Thoracic aorta (tissue), 2 donors: ENCODE data around the gene SH2B2. TPM values are rescaled to one million over a fixed set of nuclear protein-coding genes. Genes with fewer than 3 reads are reported as not detected.
"Not testable (repeated sequence)": the region's sequence is repeated elsewhere in the genome, so short reads cannot be mapped to it uniquely, and the experiment has no call there.

Experiments
- ATAC-seq: fragments of 150-250 bp; one replicate; pipeline ENCODE4 v1.8.0; 2017; ENCODE audit warnings: low read depth; ENCODE audit not compliant: insufficient number of reproducible peaks, low FRiP score
- DNase-seq: peaks from one replicate; pipeline ENCODE4 v3.0.0-alpha.2; 2020; ENCODE audit warnings: low spot score
- H3K27ac ChIP-seq, 2 donors: fragments of 200-600 bp; sonication (generic); 1 replicate in 1 of 2; 2 replicates in 1 of 2; pipeline ENCODE4 v1.5.1; 2016; ENCODE audit warnings: mild to moderate bottlenecking in 2 of 2, moderate library complexity in 2 of 2
- H3K27me3 ChIP-seq: fragments of 200-600 bp; sonication (generic); replicated peaks from 2 replicates; pipeline ENCODE4 v1.6.0; 2016; ENCODE audit warnings: mild to moderate bottlenecking; ENCODE audit not compliant: insufficient read depth
- H3K36me3 ChIP-seq: fragments of 200-600 bp; sonication (generic); one replicate; pipeline ENCODE4 v1.5.1; 2016
- H3K4me1 ChIP-seq, 2 donors: fragments of 200-600 bp; sonication (generic); 1 replicate in 1 of 2; 2 replicates in 1 of 2; pipeline versions ENCODE4 v1.5.1 to v1.6.0; 2016; ENCODE audit warnings: low read depth in 2 of 2, mild to moderate bottlenecking in 1 of 2; ENCODE audit not compliant: control insufficient read depth in 1 of 2
- H3K4me3 ChIP-seq: fragments of 200-600 bp; sonication (generic); 2 replicates; pipeline ENCODE4 v1.5.1; 2016; ENCODE audit warnings: mild to moderate bottlenecking
- H3K9me3 ChIP-seq: fragments of 200-600 bp; sonication (generic); 2 replicates; pipeline ENCODE4 v1.5.1; 2016
- total RNA-seq, 2 donors: library from RNA; depleted of rRNA; stranded (reverse); fragments of >200 nt; gene quantifications; one replicate each; pipeline versions ENCODE4 v1.1.0 to v1.2.3, GENCODE V29; 2016
- TF ChIP-seq, protein P1 (sequence below): fragments of 200-600 bp; sonication (generic); IDR thresholded peaks from one replicate; pipeline ENCODE4 v1.5.1; 2019; ENCODE audit warnings: antibody characterized with exemption

SH2B2 gene
- total RNA-seq, 2 donors from 2014 or later, result 10.0 to 30.2 TPM

GRCh38 chr7:102326157-102326889 lies 39.7 kb downstream of the SH2B2 start:
- no peaks in the 10 kb centered on the region for H3K9me3 ChIP-seq
- H3K27ac ChIP-seq, result no peak overlapping the region
- H3K4me3 ChIP-seq, result no peak overlapping the region
- DNase-seq (no peak), ATAC-seq (no peak)
- H3K27me3 ChIP-seq, result no peaks in the 10 kb centered on the region
- no peaks in the 10 kb centered on the region for H3K36me3 ChIP-seq
- TF ChIP-seq, protein P1, sequence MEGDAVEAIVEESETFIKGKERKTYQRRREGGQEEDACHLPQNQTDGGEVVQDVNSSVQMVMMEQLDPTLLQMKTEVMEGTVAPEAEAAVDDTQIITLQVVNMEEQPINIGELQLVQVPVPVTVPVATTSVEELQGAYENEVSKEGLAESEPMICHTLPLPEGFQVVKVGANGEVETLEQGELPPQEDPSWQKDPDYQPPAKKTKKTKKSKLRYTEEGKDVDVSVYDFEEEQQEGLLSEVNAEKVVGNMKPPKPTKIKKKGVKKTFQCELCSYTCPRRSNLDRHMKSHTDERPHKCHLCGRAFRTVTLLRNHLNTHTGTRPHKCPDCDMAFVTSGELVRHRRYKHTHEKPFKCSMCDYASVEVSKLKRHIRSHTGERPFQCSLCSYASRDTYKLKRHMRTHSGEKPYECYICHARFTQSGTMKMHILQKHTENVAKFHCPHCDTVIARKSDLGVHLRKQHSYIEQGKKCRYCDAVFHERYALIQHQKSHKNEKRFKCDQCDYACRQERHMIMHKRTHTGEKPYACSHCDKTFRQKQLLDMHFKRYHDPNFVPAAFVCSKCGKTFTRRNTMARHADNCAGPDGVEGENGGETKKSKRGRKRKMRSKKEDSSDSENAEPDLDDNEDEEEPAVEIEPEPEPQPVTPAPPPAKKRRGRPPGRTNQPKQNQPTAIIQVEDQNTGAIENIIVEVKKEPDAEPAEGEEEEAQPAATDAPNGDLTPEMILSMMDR, result no peak
- no peaks in the 10 kb centered on the region for H3K4me1 ChIP-seq

- H3K27ac ChIP-seq, H3K9me3 ChIP-seq, H3K36me3 ChIP-seq, ATAC-seq, H3K27me3 ChIP-seq, H3K4me3 ChIP-seq, H3K4me1 ChIP-seq, DNase-seq: not testable (repeated sequence)
Observed at GRCh38 chr7:102327183-102327582, 40.5 kb downstream of the SH2B2 start.

DNA sequence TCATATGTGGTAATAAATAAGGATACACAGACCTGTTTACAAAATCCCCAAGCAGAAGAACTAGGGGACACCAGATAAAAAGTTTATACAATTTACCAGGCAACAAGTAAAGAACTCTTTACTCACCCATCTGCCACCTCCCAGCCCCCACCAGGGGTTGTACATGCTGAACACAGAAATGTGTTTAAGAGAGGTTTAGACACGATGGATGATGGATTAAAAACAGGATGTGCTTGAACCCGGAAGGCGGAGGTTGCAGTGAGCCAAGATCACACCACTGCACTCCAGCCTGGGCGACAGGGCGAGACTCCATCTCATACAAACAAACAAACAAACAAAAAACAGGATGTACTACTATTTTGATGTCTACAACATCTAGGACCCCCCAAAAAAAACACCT lies 42.2 kb downstream of the SH2B2 start:
- H3K27ac ChIP-seq, H3K27me3 ChIP-seq, H3K9me3 ChIP-seq, ATAC-seq, H3K4me1 ChIP-seq, DNase-seq, H3K4me3 ChIP-seq, H3K36me3 ChIP-seq: not testable (repeated sequence)

GRCh38 chr7:102329366-102329765 lies 42.7 kb downstream of the SH2B2 start:
- not testable (repeated sequence) for H3K9me3 ChIP-seq, H3K27me3 ChIP-seq, H3K27ac ChIP-seq, DNase-seq, ATAC-seq, H3K4me1 ChIP-seq, H3K4me3 ChIP-seq, H3K36me3 ChIP-seq

DNA sequence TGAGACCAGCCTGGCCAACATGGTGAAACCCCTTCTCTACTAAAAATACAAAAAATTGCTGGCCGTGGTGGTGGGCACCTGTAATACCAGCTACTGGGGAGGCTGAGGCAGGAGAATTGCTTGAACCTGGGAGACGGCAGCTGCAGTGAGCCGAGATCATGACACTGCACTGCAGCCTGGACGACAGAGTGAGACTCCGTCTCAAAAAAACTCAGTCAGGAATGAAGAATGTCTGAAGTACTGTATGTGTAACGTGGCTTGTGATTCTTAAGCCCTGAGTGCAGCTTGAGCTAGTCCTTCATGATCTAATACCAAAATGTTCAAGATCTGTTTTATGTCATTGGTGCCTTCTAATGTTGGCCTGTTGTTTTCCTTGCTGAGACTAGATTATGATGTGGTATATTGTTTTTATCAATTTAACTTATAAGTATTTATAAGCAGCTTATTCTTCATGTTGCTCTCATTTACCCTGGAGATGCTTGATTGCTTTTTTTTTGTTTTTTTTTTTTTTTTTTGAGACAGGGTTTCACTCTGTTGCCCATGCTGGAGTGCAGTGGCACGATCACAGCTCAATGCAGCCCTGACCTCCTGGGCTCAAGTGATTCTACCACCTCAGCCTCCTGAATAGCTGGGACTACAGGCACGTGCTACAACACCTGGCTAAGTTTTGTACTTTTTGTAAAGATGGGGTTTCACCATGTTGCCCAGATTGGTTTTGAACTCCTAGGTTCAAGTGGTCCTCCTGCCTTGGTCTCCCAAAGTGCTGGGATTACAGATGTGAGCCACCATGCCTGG lies 44.2 kb downstream of the SH2B2 start:
- not testable (repeated sequence) for H3K27ac ChIP-seq, H3K9me3 ChIP-seq, H3K4me3 ChIP-seq, H3K27me3 ChIP-seq, ATAC-seq, DNase-seq, H3K4me1 ChIP-seq, H3K36me3 ChIP-seq

DNA sequence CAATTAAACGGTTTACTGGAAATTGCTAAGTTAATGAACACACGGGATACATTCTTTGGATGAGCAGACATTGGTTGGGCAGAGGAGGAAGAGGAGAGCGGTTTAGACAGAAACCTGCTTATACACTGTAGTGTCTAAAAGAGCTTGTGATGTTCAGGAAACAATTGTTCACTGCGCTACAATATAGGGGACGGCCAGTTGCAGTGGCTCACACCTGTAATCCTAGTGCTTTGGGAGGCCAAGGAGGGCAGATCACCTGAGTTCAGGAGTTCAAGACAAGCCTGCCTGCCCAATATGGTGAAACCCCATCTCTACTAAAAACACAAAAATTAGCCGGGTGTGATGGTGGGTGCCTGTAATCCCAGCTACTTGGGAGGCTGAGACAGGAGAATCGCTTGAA lies 48.9 kb downstream of the SH2B2 start:
- not testable (repeated sequence) for ATAC-seq

GRCh38 chr7:102337002-102337401 lies 50.3 kb downstream of the SH2B2 start:
- not testable (repeated sequence) for H3K4me3 ChIP-seq, DNase-seq, H3K36me3 ChIP-seq

More for the DNA sequence above, 48.9 kb downstream of the SH2B2 start:
- not testable (repeated sequence) for DNase-seq, H3K27ac ChIP-seq, H3K9me3 ChIP-seq, H3K4me3 ChIP-seq, H3K4me1 ChIP-seq, H3K36me3 ChIP-seq, H3K27me3 ChIP-seq

GRCh38 chr7:102337420-102337819 lies 50.8 kb downstream of the SH2B2 start:
- not testable (repeated sequence) for H3K27ac ChIP-seq, H3K27me3 ChIP-seq, H3K36me3 ChIP-seq, H3K4me1 ChIP-seq, H3K4me3 ChIP-seq, H3K9me3 ChIP-seq, ATAC-seq, DNase-seq

More at GRCh38 chr7:102337002-102337401, 50.3 kb downstream of the SH2B2 start:
- H3K27ac ChIP-seq, H3K9me3 ChIP-seq, H3K4me1 ChIP-seq, ATAC-seq, H3K27me3 ChIP-seq: not testable (repeated sequence)

DNA sequence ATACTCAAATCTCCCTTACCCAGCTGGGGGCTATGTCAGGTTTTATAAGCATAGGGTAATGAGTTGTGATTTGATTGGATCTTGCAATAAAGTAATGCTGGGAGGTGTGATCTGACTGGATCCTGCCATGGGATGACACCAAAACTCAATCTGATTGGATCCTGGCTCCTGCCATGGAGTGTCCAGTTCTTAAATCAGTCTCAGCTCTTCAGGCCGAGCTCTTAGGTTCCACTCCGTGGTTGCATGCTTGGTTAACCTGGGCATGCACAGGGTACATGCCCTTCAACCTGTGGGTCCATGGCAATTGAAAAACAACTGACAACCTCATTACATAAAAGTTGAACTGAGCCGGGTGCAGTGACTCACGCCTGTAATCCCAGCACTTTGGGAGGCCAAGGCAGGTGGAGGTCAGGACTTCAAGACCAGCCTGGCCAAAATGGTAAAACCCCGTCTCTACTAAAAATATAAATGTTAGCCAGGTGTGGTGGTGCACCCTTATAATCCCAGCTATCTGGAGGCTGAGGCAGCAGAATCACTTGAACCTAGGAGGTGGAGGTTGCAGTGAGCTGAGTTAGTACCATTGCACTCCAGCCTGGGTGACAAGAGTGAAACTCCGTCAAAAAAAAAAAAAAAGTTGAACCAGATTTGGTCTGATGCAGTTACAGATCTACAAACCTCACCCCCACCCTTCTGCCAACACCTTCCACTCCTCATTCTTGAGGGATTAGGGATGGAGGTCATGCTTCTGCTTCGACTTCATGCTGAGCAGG lies 54.1 kb downstream of the SH2B2 start:
- DNase-seq, H3K9me3 ChIP-seq, H3K4me1 ChIP-seq, H3K27ac ChIP-seq, ATAC-seq, H3K4me3 ChIP-seq, H3K27me3 ChIP-seq, H3K36me3 ChIP-seq: not testable (repeated sequence)

- H3K4me3 ChIP-seq, H3K9me3 ChIP-seq, H3K36me3 ChIP-seq, DNase-seq, H3K4me1 ChIP-seq, H3K27ac ChIP-seq, ATAC-seq, H3K27me3 ChIP-seq: not testable (repeated sequence)
Observed at GRCh38 chr7:102346983-102347382, 60.3 kb downstream of the SH2B2 start.

DNA sequence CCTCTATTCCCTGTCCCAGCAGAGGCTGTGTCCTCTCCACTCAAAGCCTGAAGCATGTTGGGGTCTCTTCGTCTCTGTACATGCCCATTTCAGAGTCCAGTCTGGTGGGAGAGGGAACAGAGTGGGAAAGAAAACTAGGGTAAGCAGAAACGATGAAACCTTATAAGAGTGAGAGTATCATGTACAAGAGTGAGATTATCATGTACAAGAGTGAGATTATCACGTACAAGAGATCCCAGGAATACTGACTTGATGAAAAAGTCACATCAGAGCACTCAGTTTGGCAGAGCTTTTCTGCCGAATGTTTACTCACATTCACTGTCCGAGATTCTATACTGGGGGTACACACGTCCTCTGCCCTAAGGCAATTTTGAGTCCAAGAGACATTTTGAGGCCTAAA lies 69.7 kb downstream of the SH2B2 start, which contains the start of gene SPDYE6:
TSS of gene SPDYE6 (minus strand) at position 101 of the 400 bp plus-strand sequence. CDS start 421 bp downstream, outside the sequence.
- H3K9me3 ChIP-seq, H3K36me3 ChIP-seq, DNase-seq, ATAC-seq, H3K4me1 ChIP-seq, H3K27me3 ChIP-seq, H3K27ac ChIP-seq, H3K4me3 ChIP-seq: not testable (repeated sequence)
